SK-N-SH (cell line): Measurements from ENCODE around the gene B3GNT5. TPM values are rescaled to one million over a fixed set of nuclear protein-coding genes. Genes with fewer than 3 reads are reported as not detected.

Source experiments
- CTCF ChIA-PET: fragments of 300-600, 350-600 bp; formaldehyde crosslinking; extraction: SDS; loops from one replicate; lab custom pipeline; 2021; lab: Yijun Ruan, JAX
- POLR2A ChIA-PET: fragments of 350-600 bp; sonication (Branson Sonifier 250); formaldehyde crosslinking; extraction: SDS; loops from one replicate; lab custom pipeline; 2020; ENCODE audit warnings: antibody characterized with exemption, inconsistent platforms; lab: Yijun Ruan, JAX
- DNase-seq: peaks from one replicate; pipeline ENCODE4 v3.0.0; 2012
- H2AFZ ChIP-seq: fragments of 200-600 bp; sonication (generic); 2 replicates; pipeline ENCODE4 v1.8.1; 2016; ENCODE audit warnings: antibody characterized with exemption, mild to moderate bottlenecking, low read depth
- H3F3A ChIP-seq: fragments of 200-600 bp; sonication (generic); replicated peaks from 2 replicates; pipeline ENCODE3; 2016; ENCODE audit warnings: antibody characterized with exemption, mild to moderate bottlenecking; ENCODE audit not compliant: insufficient read depth
- H3K27ac ChIP-seq, 2 experiments: fragments of 200-500 bp in 1 of 2; fragments of 200-600 bp in 1 of 2; sonication (Bioruptor generic) in 1 of 2; sonication (generic), shearing (Covaris generic) in 1 of 2; 2 replicates each; pipeline versions ENCODE4 v1.5.1 to v1.6.1; 2014 to 2016; ENCODE audit warnings: low read depth in 2 of 2, inconsistent platforms in 1 of 2, low read length in 1 of 2, mild to moderate bottlenecking in 1 of 2, mixed read lengths in 1 of 2
- H3K27me3 ChIP-seq: fragments of 200-600 bp; sonication (generic), shearing (Covaris generic); 2 replicates; pipeline ENCODE4 v1.6.1; 2016; ENCODE audit warnings: mixed run types; ENCODE audit not compliant: insufficient read depth
- H3K36me3 ChIP-seq, 2 experiments: fragments of 200-500 bp in 1 of 2; fragments of 200-600 bp in 1 of 2; sonication (Bioruptor generic) in 1 of 2; sonication (generic) in 1 of 2; replicated peaks in 1 of 2; 2 replicates each; pipeline versions ENCODE3 to v1.5.1; 2014 to 2016; ENCODE audit warnings: low read length in 1 of 2, mild to moderate bottlenecking in 1 of 2; ENCODE audit not compliant: insufficient read depth in 2 of 2, control insufficient read depth in 1 of 2
- H3K4me1 ChIP-seq, 2 experiments: fragments of 200-500 bp in 1 of 2; fragments of 200-600 bp in 1 of 2; sonication (Bioruptor generic) in 1 of 2; sonication (generic), shearing (Covaris generic) in 1 of 2; 2 replicates each; pipeline versions ENCODE4 v1.5.1 to v1.6.1; 2014 to 2016; ENCODE audit warnings: low read depth in 1 of 2, low read length in 1 of 2, mixed run types in 1 of 2; ENCODE audit not compliant: insufficient read depth in 2 of 2, control insufficient read depth in 1 of 2
- H3K4me2 ChIP-seq: fragments of 200-600 bp; sonication (generic), shearing (Covaris generic); 2 replicates; pipeline ENCODE4 v1.6.1; 2017; ENCODE audit warnings: mixed run types
- H3K4me3 ChIP-seq, 2 experiments: fragments of 200-500 bp in 1 of 2; fragments of 200-600 bp in 1 of 2; sonication (Bioruptor generic) in 1 of 2; sonication (generic), shearing (Covaris generic) in 1 of 2; 2 replicates each; pipeline versions ENCODE4 v1.5.1 to v1.8.1; 2014 to 2016; ENCODE audit warnings: low read depth in 2 of 2, inconsistent platforms in 1 of 2, low read length in 1 of 2, mild to moderate bottlenecking in 1 of 2, mixed read lengths in 1 of 2, moderate library complexity in 1 of 2
- H3K79me2 ChIP-seq: fragments of 200-600 bp; sonication (generic); 2 replicates; pipeline ENCODE4 v1.8.1; 2017; ENCODE audit warnings: mild to moderate bottlenecking; ENCODE audit not compliant: insufficient read depth
- H3K9ac ChIP-seq: fragments of 200-600 bp; sonication (generic); 2 replicates; pipeline ENCODE4 v1.6.1; 2017; ENCODE audit warnings: mixed run types
- H3K9me2 ChIP-seq: fragments of 200-600 bp; sonication (generic); 2 replicates; pipeline ENCODE4 v1.6.1; 2017; ENCODE audit warnings: mixed run types
- H3K9me3 ChIP-seq: fragments of 200-600 bp; sonication (generic); 2 replicates; pipeline ENCODE4 v1.6.1; 2017; ENCODE audit warnings: mixed run types, mild to moderate bottlenecking, moderate library complexity
- H4K20me1 ChIP-seq: fragments of 200-600 bp; sonication (generic); 2 replicates; pipeline ENCODE4 v1.6.1; 2017; ENCODE audit warnings: mild to moderate bottlenecking, mixed run types; ENCODE audit not compliant: insufficient read depth
- CTCF ChIP-seq: fragments of 200-600 bp; sonication (generic); IDR thresholded peaks from 2 replicates; pipeline ENCODE4 v1.6.1; 2017; ENCODE audit warnings: antibody characterized with exemption, mild to moderate bottlenecking, moderate library complexity
- ELF1 ChIP-seq: IDR thresholded peaks from 2 replicates; pipeline ENCODE4 v1.4.0; 2012
- EP300 ChIP-seq, 2 experiments: IDR thresholded peaks; 2 replicates each; pipeline versions ENCODE4 v1.4.0 to v1.6.1; 2012; ENCODE audit warnings: borderline replicate concordance in 1 of 2, low read depth in 1 of 2, low read length in 1 of 2
- FOSL2 ChIP-seq: IDR thresholded peaks from 2 replicates; pipeline ENCODE4 v1.4.0; 2012; ENCODE audit warnings: low read depth, mild to moderate bottlenecking, moderate library complexity, borderline replicate concordance
- FOXM1 ChIP-seq: IDR thresholded peaks from 2 replicates; pipeline ENCODE4 v1.4.0; 2012; ENCODE audit warnings: low read depth, mild to moderate bottlenecking
- GABPA ChIP-seq: IDR thresholded peaks from 2 replicates; pipeline ENCODE4 v1.4.0; 2012; ENCODE audit warnings: low read depth, mild to moderate bottlenecking
- GATA2 ChIP-seq: sonication (generic); formaldehyde crosslinking; IDR thresholded peaks from 2 replicates; pipeline ENCODE4 v1.5.0; 2020; ENCODE audit warnings: mild to moderate bottlenecking, missing genetic modification reagents
- JUND ChIP-seq: IDR thresholded peaks from 2 replicates; pipeline ENCODE4 v1.4.0; 2012
- MAX ChIP-seq: IDR thresholded peaks from 2 replicates; pipeline ENCODE4 v1.4.0; 2012; ENCODE audit warnings: low read depth
- MEF2A ChIP-seq: IDR thresholded peaks from 2 replicates; pipeline ENCODE4 v1.4.0; 2012; ENCODE audit warnings: low read depth, borderline replicate concordance
- MXI1 ChIP-seq: IDR thresholded peaks from 2 replicates; pipeline ENCODE4 v1.6.1; 2012; ENCODE audit warnings: mild to moderate bottlenecking, low read depth, low read length, improper control_type of control experiment
- NRF1 ChIP-seq: IDR thresholded peaks from 2 replicates; pipeline ENCODE4 v1.6.1; 2012; ENCODE audit warnings: low read depth, mild to moderate bottlenecking, low read length
- PBX3 ChIP-seq: IDR thresholded peaks from 2 replicates; pipeline ENCODE4; 2012
- RXRA ChIP-seq: IDR thresholded peaks from 2 replicates; pipeline ENCODE4 v1.4.0; 2012; ENCODE audit warnings: low read depth, mild to moderate bottlenecking, borderline replicate concordance
- SIN3A ChIP-seq: IDR thresholded peaks from 2 replicates; pipeline ENCODE4 v1.6.1; 2012; ENCODE audit warnings: low read depth, mild to moderate bottlenecking, low read length, moderate library complexity, borderline replicate concordance
- SMC3 ChIP-seq: IDR thresholded peaks from 2 replicates; pipeline ENCODE4 v1.6.1; 2012; ENCODE audit warnings: low read depth, low read length, improper control_type of control experiment
- ZBTB33 ChIP-seq: IDR thresholded peaks from 2 replicates; pipeline ENCODE4 v1.4.0; 2012; ENCODE audit warnings: low read depth, borderline replicate concordance
- WGBS: methylation state at CpG from one replicate; pipeline ENCODE4 v1.1.6; 2017; ENCODE audit warnings: low lambda C conversion rate; 5-methylcytosine and 5-hydroxymethylcytosine counted together
- polyA plus RNA-seq, 3 experiments: library from polyadenylated mRNA; depleted of rRNA; stranded (reverse); fragments of >200 nt; gene quantifications; 2 replicates each; pipeline ENCODE4 v1.2.3, GENCODE V29; 2012

The B3GNT5 gene
- polyA plus RNA-seq, 1 of the 3 experiments (the other 2 are of a cell fraction): 4.7 TPM

GRCh38 chr3:183318877-183319276 lies 65.8 kb downstream of the B3GNT5 start:
- no peak overlapping the region for H3K4me3 ChIP-seq
- no peaks in the 10 kb centered on the region for H3F3A ChIP-seq
- no peak for DNase-seq
- no peak overlapping the region for H2AFZ ChIP-seq
- H3K27ac ChIP-seq: no peak overlapping the region
- CTCF ChIA-PET: no interaction called here
- H3K27me3 ChIP-seq: no peaks in the 10 kb centered on the region
- no peaks in the 10 kb centered on the region for H3K9me3 ChIP-seq
- H3K4me1 ChIP-seq: no peaks in the 10 kb centered on the region
- no peak overlapping the region for H3K9ac ChIP-seq
- no peaks in the 10 kb centered on the region for H4K20me1 ChIP-seq
- H3K9me2 ChIP-seq: no peaks in the 10 kb centered on the region
- 93% methylated on average over 5 of the region's 5 CpGs for WGBS
- H3K4me2 ChIP-seq: no peak overlapping the region
- H3K79me2 ChIP-seq: no peaks in the 10 kb centered on the region
- TF ChIP-seq EP300 (IDR thresholded peaks at IDR 0.05; ENCODE audit: borderline replicate concordance in 1 of 2, low read depth in 1 of 2, low read length in 1 of 2): no peak
- TF ChIP-seq SMC3: no peak
- TF ChIP-seq SIN3A: no peak
- no peak for TF ChIP-seq FOSL2
- no peak for TF ChIP-seq ZBTB33
- TF ChIP-seq GATA2 (CRISPR knock-in tag): no peak
- TF ChIP-seq MAX: no peak
- no peak for TF ChIP-seq ELF1
- TF ChIP-seq GABPA: no peak
- TF ChIP-seq, all 33 proteins: peak for 0
- no peaks in the 10 kb centered on the region for H3K36me3 ChIP-seq
- POLR2A ChIA-PET: no interaction called here

- no peak overlapping the region for H3K4me2 ChIP-seq
- H3F3A ChIP-seq: no peaks in the 10 kb centered on the region
- no peaks in the 10 kb centered on the region for H4K20me1 ChIP-seq
- H3K4me3 ChIP-seq: no peak overlapping the region
- no peaks in the 10 kb centered on the region for H3K79me2 ChIP-seq
- no peaks in the 10 kb centered on the region for H3K9me2 ChIP-seq
- no peak overlapping the region for H3K27ac ChIP-seq
- H3K36me3 ChIP-seq: no peaks in the 10 kb centered on the region
- POLR2A ChIA-PET: no interaction called here
- TF ChIP-seq RXRA (no peak), ZBTB33 (no peak), FOXM1 (no peak), MXI1 (no peak), CTCF (no peak), MEF2A (no peak), NRF1 (no peak), PBX3 (no peak), JUND (no peak), GATA2 (CRISPR knock-in tag) (no peak)
- DNase-seq: no peak
- H3K27me3 ChIP-seq: no peaks in the 10 kb centered on the region
- CTCF ChIA-PET: interaction anchor here (0.8 kb wide), 1 partner anchor 134 kb away, joined by 3 read pairs; no protein-coding TSS in a partner anchor
- H3K9ac ChIP-seq: no peak overlapping the region
- no peaks in the 10 kb centered on the region for H3K9me3 ChIP-seq
- no peak overlapping the region for H2AFZ ChIP-seq
- no peaks in the 10 kb centered on the region for H3K4me1 ChIP-seq
Observed at GRCh38 chr3:183319371-183319770, 66.3 kb downstream of the B3GNT5 start.
